CMK (cell line): ENCODE results near the gene DOCK1.

Source experiments
- DNase-seq: peaks from one replicate; pipeline ENCODE4 v3.0.0-alpha.2; 2010; ENCODE audit warnings: low read depth

Gene DOCK1

DNA sequence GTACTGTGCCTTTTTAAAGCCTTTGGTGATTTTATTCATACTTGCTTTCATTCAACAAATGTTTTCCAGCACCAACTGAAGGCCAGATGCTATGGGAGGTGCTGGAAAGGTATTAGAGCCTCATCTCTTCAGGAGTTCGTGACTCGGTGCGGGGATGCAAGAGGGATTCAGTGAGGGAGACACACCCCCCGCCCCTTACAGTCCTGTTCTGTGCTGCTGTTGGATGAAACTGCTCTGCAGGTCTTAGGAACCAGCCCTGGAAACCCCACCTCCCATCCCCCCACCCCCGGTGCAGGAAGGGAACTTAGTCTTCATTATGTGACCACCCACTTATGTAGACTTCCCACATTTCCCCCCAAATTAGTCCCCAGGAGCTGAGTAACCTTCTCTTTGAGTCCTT lies 180.7 kb downstream of the DOCK1 start:
- no peak for DNase-seq

- DNase-seq, result no peak
Measured at GRCh38 chr10:127088908-127089307, 183.7 kb downstream of the DOCK1 start.

DNA sequence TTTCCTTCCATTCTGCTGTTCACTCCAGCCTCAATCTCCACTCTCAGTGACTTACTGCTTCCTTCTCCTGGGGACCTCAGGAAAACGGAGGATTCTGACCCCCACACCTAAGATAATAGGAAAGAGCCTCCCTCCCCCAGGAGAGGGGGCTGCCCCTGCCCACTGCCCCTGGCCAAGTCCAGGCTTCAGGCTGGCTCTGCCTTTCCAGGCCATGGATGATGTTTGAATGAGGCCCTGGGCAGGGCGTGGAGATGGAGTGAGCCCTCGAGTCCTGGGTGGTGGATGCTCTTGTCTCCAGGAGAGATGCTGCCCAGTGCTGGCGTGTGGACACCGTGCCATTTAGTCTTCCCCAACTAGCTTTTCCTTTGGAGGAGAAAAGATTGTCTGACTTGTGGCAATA lies 184.2 kb downstream of the DOCK1 start:
- DNase-seq, result no peak

DNA sequence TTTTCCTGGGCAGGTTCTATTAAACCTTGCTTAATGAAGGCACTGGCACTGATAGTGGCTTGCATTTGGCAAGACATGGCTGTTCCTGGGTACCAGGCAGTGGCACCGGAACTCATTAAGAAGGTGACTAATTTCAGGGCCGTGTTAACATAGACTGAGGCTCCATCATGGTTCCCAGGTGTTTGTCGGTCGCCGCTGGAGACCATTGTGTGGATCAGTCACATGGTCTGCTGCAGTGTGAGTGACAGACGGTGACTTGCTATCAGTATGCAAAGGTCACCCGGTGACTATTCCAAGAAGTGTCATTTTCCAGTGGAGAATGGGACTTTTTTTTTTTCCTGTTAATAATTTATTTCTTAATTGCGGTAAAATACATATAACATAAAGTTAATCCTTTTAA lies 184.9 kb downstream of the DOCK1 start:
- DNase-seq, result no peak

GRCh38 chr10:127091354-127091753 lies 186.1 kb downstream of the DOCK1 start:
- no peak for DNase-seq

- no peak for DNase-seq
Measured at GRCh38 chr10:127092916-127093315, 187.7 kb downstream of the DOCK1 start.

- DNase-seq, result no peak
Measured at GRCh38 chr10:127094984-127095383, 189.8 kb downstream of the DOCK1 start.

DNA sequence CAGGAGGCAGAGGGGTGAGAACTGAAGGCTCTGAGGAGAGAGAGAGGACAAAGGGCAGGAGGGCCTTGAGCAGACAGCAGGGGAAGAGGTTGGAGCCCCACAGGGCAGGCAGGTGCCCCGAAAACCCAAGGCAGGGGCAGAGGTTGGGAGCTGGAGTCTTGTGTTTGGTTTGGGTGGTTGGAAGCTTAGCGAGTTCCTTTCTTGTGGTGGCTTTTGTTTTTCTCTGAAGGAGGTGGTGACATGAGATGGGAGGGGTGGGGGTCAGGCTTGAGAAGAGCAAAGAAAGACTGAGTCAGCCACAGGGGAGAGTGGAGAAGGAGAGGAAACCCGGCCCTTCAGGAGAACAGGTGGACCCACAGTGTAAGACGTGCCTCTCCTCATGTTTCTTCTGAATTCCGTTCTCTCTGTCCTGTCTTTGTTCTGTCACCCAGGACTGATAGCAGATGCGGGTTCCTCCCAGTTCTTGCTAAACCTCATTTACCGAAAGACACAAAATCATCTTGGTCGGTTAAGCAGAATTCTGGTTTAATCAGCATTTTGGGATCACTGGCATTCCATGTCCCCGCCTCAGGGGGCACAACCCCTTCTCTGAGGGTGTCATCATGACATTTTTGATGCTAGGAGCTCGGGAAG lies 195.9 kb downstream of the DOCK1 start:
- no peak for DNase-seq

- no peak for DNase-seq
Measured at GRCh38 chr10:127102176-127102575, 196.9 kb downstream of the DOCK1 start.

GRCh38 chr10:127115100-127115499 lies 209.9 kb downstream of the DOCK1 start:
- no peak for DNase-seq

GRCh38 chr10:127117125-127117524 lies 211.9 kb downstream of the DOCK1 start:
- no peak for DNase-seq

- DNase-seq, result no peak
Measured at GRCh38 chr10:127118034-127118433, 212.8 kb downstream of the DOCK1 start.

DNA sequence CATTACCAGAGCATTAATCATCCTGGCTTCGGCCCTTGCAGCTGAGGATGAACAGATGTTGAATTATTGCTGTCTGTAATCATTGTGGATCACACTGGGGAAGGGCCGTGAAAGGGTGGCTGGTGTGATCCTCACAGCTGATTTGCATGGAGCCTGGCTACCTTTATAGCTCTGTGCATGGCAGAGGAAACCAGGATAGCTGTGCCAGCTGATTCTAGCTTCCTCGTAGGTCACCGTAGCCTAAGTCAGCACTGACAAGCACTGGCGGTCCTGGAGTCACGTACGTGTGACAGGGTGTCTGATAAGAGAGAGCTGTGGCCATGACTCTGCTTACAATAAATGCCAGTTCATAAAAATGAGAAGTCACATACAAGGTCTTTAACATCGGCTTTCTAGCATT lies 214.7 kb downstream of the DOCK1 start:
- no peak for DNase-seq

DNA sequence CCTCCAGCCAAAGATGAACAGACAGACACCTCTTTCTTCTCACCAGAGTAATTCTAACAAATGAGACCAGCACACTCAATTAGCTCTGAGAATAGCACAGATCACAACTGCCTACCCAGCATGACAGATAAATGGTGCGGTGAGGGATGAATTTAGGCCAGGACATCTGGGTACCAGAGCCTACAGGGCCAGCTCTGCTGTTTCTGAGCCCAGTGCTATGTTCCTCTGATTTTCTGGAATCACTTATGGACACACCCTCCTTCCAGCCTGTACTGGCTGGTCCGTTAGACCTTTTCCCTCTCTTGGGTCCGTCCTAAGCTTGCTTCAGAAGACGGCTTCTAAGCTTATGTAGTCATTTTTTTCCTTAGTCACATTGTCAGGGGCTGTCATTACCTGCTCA lies 217.6 kb downstream of the DOCK1 start:
- DNase-seq, result no peak

GRCh38 chr10:127123626-127124025 lies 218.4 kb downstream of the DOCK1 start:
- no peak for DNase-seq

GRCh38 chr10:127125331-127125730 lies 220.1 kb downstream of the DOCK1 start:
- no peak for DNase-seq

GRCh38 chr10:127127822-127128221 lies 222.6 kb downstream of the DOCK1 start:
- no peak for DNase-seq

- DNase-seq, result no peak
Measured at GRCh38 chr10:127129104-127129503, 223.9 kb downstream of the DOCK1 start.

GRCh38 chr10:127132451-127132850 lies 227.2 kb downstream of the DOCK1 start:
- no peak for DNase-seq

DNA sequence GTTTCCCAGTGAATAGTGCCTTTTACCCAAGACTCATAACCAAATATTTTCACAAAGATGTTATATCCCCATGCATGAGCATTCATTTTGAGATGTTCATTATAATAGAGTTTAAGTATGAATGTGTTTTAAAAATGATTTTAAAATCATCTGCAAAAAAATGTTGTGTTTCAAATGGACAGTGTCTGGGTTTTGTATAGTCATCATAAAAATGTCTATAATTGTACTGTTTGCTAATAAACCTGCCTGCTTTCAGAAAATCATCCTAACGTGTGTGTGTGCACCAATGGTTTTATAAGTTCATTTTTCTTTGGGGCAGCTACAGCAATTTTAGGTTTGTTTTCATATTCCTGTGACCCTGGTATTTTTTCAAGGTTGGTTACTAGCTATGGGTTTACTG lies 228.0 kb downstream of the DOCK1 start:
- DNase-seq, result no peak

DNA sequence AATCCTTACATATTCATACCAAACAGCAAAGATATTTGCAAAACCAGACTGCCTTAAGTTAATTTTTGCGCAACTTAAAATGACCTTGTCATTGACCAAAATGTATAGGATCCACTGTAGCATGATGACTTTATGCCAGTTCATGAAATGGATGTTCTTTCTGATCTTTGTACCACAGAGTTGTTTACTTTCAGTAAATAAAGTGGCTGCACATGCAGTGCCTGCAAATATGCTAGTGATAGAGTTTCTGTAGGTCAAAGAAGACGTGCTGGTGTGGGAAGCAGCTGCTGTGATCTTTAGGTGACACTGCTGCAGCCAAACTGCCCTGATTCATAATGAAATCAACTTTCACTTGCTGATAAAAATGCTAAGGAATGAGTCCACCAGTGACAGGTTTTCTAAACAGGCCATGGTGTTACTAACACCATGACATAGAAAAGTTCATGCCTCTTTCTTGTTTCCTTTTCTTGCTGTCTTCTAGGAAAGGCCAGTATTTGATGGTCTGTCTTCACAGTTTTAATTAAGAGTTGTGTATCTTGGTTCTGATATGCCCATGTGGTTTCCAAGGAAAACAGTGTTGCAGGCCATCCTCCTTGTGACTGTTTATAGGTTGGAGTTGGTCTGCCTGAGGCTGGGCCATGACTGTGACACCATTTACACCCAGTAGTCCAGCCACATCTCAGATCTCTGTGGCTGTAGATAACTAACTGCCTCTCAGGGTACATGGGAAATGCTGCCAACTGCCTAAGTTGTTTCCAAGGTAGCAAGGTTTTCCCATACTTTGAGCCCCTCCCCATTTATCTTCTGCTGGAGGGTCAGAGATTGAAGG lies 228.7 kb downstream of the DOCK1 start:
- DNase-seq, result no peak

DNA sequence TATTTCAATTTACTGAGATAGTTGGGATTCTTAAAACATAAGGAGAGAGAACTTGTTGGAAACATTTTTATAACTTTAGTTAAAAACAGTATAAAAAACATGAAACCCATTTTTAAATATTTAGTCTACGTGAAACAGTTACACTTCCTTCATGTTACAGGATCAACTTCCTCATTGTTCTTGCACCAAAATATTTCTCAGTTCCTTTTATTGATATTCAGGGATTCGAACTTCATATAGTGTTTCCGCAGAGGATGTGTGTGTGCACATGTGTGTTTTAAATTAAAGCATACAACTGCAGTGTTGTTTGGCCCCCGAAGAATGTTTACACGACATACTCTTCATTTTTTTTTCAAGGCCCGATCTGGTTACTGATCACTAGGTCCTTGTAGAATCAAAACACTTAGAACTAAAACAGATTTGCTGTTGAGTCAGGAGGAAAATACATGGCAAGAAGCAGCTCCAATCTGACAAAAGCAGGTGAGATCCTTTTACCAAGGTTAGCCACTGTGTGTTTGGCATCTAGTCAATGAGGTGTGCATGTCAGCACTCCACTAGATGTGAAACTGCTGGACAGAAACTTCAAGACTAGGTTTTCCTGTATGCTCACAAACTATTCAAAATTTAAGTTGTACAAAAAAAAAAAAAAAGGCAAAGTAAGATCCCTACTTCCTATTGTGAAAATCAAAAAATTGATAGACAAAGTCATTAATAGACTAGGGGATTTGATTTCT lies 230.8 kb downstream of the DOCK1 start:
- no peak for DNase-seq

GRCh38 chr10:127137391-127137790 lies 232.2 kb downstream of the DOCK1 start:
- no peak for DNase-seq
